ENCODE results near the gene CNGA4. TPM values are rescaled to one million over a fixed set of nuclear protein-coding genes. Genes with fewer than 3 reads are reported as not detected.
"Not testable (repeated sequence)": the region's sequence is repeated elsewhere in the genome, so short reads cannot be mapped to it uniquely, and the experiment has no call there.

CNGA4 gene
- total RNA-seq, 2 experiments from 2014 or later: 0.16 TPM; not detected in 1

GRCh38 chr11:6273188-6273587, 34.3 kb downstream of the CNGA4 start:
- peaks cover 2% of the 10 kb centered on the region for H3K4me1 ChIP-seq (ENCODE audit: insufficient read depth, low read length)
- no peak overlapping the region for H3K4me3 ChIP-seq (ENCODE audit: low read length)
- DNase-seq (no peak), ATAC-seq (ENCODE audit: poor library complexity) (no peak)
- peaks cover 9 to 12% of the 10 kb centered on the region in 2 experiments for H3K27me3 ChIP-seq (ENCODE audit: control insufficient read depth in 1 of 2, insufficient read depth in 2 of 2, low read length in 2 of 2)
- Mint-ChIP-seq H3K36me3 (ENCODE audit: low read depth) (no peaks in the 10 kb centered on the region), H3K27me3 (peaks cover 85% of the 10 kb centered on the region), H3K9me3 (no peaks in the 10 kb centered on the region), H3K27ac (no peak overlapping the region), H3K4me1 (ENCODE audit: low read depth) (no peaks in the 10 kb centered on the region), H3K4me3 (no peak overlapping the region)
- H3K36me3 ChIP-seq (ENCODE audit: insufficient read depth, low read length): no peaks in the 10 kb centered on the region
- intact Hi-C loops (cut with DNase I, micrococcal nuclease): no loop called here
- H3K9me3 ChIP-seq (ENCODE audit: control insufficient read depth in 1 of 2, insufficient read depth in 1 of 2, low read length in 2 of 2): peaks cover 0 to 7% of the 10 kb centered on the region in 2 experiments
- CTCF ChIA-PET: no interaction called here
- POLR2A ChIA-PET: no interaction called here
- H3K27ac ChIP-seq (ENCODE audit: low read depth in 1 of 2, low read length in 2 of 2): no peak overlapping the region
- TF ChIP-seq CTCF (IDR thresholded peaks at IDR 0.05): no peak

- H3K27me3 ChIP-seq (ENCODE audit: control insufficient read depth in 1 of 2, insufficient read depth in 2 of 2, low read length in 2 of 2): peaks cover 6 to 18% of the 10 kb centered on the region in 2 experiments
- H3K36me3 ChIP-seq (ENCODE audit: insufficient read depth, low read length); H3K4me3 Mint-ChIP-seq; DNase-seq; H3K4me1 ChIP-seq (ENCODE audit: insufficient read depth, low read length); H3K27ac ChIP-seq (ENCODE audit: low read depth in 1 of 2, low read length in 2 of 2); POLR2A ChIA-PET; H3K36me3 Mint-ChIP-seq (ENCODE audit: low read depth); H3K4me3 ChIP-seq (ENCODE audit: low read length); intact Hi-C loops (cut with DNase I, micrococcal nuclease); ATAC-seq (ENCODE audit: poor library complexity); H3K9me3 Mint-ChIP-seq; CTCF ChIA-PET; H3K9me3 ChIP-seq (ENCODE audit: control insufficient read depth in 1 of 2, insufficient read depth in 1 of 2, low read length in 2 of 2); H3K4me1 Mint-ChIP-seq (ENCODE audit: low read depth); H3K27ac Mint-ChIP-seq: not testable (repeated sequence)
- H3K27me3 Mint-ChIP-seq: peaks cover 79% of the 10 kb centered on the region
Observed at GRCh38 chr11:6280809-6281208, 41.9 kb downstream of the CNGA4 start.

- Mint-ChIP-seq H3K4me1 (ENCODE audit: low read depth) (no peaks in the 10 kb centered on the region), H3K9me3 (no peaks in the 10 kb centered on the region), H3K4me3 (no peak overlapping the region), H3K36me3 (ENCODE audit: low read depth) (no peaks in the 10 kb centered on the region), H3K27me3 (peaks cover 69% of the 10 kb centered on the region), H3K27ac (no peak overlapping the region)
- Histone ChIP-seq H3K27ac (ENCODE audit: low read depth in 1 of 2, low read length in 2 of 2) (no peak overlapping the region), H3K4me1 (ENCODE audit: insufficient read depth, low read length) (no peaks in the 10 kb centered on the region), H3K9me3 (ENCODE audit: control insufficient read depth in 1 of 2, insufficient read depth in 1 of 2, low read length in 2 of 2) (no peaks in the 10 kb centered on the region), H3K36me3 (ENCODE audit: insufficient read depth, low read length) (no peaks in the 10 kb centered on the region), H3K27me3 (ENCODE audit: control insufficient read depth in 1 of 2, insufficient read depth in 2 of 2, low read length in 2 of 2) (peaks cover 6 to 26% of the 10 kb centered on the region in 2 experiments), H3K4me3 (ENCODE audit: low read length) (no peak overlapping the region)
- POLR2A ChIA-PET: no interaction called here
- intact Hi-C loops (cut with DNase I, micrococcal nuclease): no loop called here
- CTCF ChIA-PET: interaction anchor here (1.2 kb wide), 1 partner anchor 79 kb away, joined by 3 read pairs; no protein-coding TSS in a partner anchor
- no peak for ATAC-seq (ENCODE audit: poor library complexity)
- TF ChIP-seq CTCF (IDR thresholded peaks at IDR 0.05): no peak
- no peak for DNase-seq
Observed at GRCh38 chr11:6283453-6284023, 44.6 kb downstream of the CNGA4 start.

DNA sequence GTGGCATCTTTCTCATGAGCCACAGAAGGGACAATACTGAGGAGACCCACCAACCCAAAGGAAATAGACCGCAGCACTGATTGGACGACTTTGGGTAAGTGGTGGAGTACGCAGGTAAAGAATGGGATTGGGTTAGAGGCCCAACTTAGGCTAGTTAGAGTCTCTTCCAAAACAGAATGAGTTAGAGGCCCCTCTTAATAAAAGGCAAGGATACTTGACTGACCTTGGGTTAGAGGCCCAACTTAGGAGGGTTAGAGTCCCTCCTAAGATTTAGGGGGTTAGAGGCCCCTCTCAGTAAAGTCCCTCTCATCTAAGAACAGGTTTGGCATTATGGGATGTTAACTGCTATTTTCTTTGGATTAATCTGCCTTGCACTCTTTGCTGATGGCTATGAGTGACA, 45.4 kb downstream of the CNGA4 start:
- no peaks in the 10 kb centered on the region for H3K4me1 ChIP-seq (ENCODE audit: insufficient read depth, low read length)
- intact Hi-C loops (cut with DNase I, micrococcal nuclease): no loop called here
- CTCF ChIA-PET: no interaction called here
- Mint-ChIP-seq H3K36me3 (ENCODE audit: low read depth) (no peaks in the 10 kb centered on the region), H3K27me3 (peaks cover 69% of the 10 kb centered on the region), H3K27ac (no peak overlapping the region), H3K9me3 (no peaks in the 10 kb centered on the region), H3K4me1 (ENCODE audit: low read depth) (no peaks in the 10 kb centered on the region), H3K4me3 (no peak overlapping the region)
- H3K27me3 ChIP-seq (ENCODE audit: control insufficient read depth in 1 of 2, insufficient read depth in 2 of 2, low read length in 2 of 2): peaks cover 6 to 26% of the 10 kb centered on the region in 2 experiments
- POLR2A ChIA-PET: no interaction called here
- no peak for TF ChIP-seq CTCF (IDR thresholded peaks at IDR 0.05)
- no peaks in the 10 kb centered on the region for H3K9me3 ChIP-seq (ENCODE audit: control insufficient read depth in 1 of 2, insufficient read depth in 1 of 2, low read length in 2 of 2)
- DNase-seq (no peak), ATAC-seq (ENCODE audit: poor library complexity) (no peak)
- no peak overlapping the region for H3K4me3 ChIP-seq (ENCODE audit: low read length)
- H3K27ac ChIP-seq (ENCODE audit: low read depth in 1 of 2, low read length in 2 of 2): no peak overlapping the region
- H3K36me3 ChIP-seq (ENCODE audit: insufficient read depth, low read length): no peaks in the 10 kb centered on the region
